SK-MEL-5 (cell line): Measurements from ENCODE around the gene TENT4B. TPM values are rescaled to one million over a fixed set of nuclear protein-coding genes. Genes with fewer than 3 reads are reported as not detected.

Experiments used
- DNase-seq: peaks from one replicate; pipeline ENCODE4 v3.0.0-alpha.2; 2016; ENCODE audit warnings: low read depth, low spot score
- in situ Hi-C: cut with HindIII; loops from 2 replicates; pipeline ENCODE4 v1.10.0; 2016; ENCODE audit warnings: low sequenced_read_pairs, high pct_unique_total_duplicates, low pct_unique_long_range_greater_than_20kb
- total RNA-seq: library from RNA; depleted of rRNA; stranded (reverse); fragments of >200 nt; shearing (Covaris generic); gene quantifications from 2 replicates; pipeline ENCODE4 v1.2.3, GENCODE V29; 2014

The TENT4B gene
- total RNA-seq, 1 experiment from 2014 or later, result 6.0 TPM

DNA sequence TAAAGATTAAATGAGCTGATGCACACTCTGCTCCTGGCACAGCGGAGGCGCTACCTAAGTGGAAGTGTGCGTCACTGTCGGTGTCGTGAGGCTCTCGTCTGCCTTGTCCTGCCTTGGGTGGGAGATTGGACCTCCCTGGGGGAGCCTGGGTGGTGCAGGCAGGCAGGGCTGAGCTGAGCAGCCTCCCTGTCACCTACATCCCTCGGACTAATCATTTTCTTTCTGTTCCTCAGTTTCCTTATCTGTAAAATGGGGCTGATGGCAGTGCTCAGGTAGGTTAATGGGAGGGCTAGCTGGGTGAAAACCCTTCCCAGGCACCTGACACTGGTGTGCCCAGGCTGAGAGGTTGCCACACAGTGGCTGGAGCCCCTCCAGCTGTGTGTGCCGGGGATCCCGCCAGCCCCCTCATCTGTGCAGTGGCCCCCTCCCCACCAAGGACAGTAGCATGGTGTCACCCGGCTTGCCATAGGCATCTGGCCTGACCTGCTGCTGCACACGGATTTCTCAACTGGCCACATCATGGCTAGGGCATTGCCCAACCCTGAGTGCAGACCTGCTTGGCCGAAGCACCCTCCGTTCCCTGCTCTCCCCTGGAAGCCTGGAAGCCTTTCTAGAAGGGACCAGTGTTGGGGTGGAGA is 117.5 kb downstream of the TENT4B start:
- in situ Hi-C loops, result no loop called here
- DNase-seq, result no peak

DNA sequence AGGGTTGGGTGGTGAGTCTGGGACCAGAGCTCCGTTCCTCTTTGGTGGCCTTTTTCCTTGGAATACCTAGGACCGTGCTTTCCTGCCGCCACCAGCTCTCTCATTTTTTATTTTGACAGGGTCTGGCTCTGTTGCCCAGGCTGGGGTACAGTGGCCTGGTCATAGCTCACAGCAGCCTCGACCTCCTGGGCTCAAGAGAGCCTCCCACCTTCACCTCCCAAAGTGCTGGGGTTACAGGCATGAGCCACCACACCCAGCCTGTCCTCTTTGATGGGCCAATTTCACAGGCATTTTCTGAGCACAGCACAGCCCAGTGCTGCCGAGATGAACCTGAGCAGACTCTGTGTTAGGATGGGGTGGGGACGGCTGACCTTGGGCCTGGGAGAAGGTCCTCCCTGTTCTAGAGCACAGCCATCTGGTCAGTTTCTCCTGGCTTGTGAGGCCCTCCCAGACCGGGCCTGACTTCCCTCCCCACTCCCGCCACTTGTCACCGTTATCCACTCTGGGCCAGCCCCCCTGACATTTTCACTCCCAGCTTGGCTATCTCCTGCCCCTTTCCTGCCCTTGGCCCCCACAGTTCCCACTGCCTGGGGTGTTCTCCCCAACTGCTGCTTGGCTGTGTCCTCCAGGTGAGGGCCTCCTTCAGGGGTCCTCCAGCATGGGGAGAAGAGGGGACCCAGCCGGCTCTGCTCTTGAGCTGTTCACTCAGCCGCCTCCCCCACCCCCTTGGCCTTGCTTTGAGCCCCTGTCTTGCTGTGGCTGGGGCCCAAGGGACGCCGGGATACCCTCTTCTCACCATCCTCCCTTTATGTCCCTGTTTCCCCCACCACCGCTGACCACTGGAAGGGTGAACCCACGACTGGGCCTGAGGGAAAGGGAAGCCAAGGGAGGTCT is 118.3 kb downstream of the TENT4B start:
- in situ Hi-C loops, result no loop called here
- DNase-seq, result no peak

DNA sequence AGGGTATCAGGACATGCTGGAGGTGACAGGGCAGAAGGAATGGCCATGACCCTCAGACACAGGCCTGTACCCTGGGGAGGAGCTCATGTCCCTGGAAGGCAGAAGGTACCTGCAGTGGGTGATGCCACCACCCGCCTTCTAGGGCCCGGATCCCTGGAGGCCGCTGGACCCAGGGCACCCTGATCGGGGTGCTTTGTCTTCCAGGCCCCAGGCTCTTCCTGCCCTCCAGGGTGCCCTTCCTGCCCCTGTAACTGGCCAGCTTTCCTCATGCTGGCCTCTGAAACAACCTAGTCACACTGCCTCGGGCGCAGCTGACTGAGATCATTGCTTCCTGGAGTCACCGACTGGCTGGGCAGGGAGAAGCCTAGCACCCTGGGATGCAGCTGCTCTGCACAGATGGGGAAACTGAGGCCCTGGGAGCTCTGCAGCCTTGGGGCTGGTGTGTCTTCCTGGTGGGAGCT is 119.0 kb downstream of the TENT4B start:
- DNase-seq, result no peak
- in situ Hi-C loops, result no loop called here

DNA sequence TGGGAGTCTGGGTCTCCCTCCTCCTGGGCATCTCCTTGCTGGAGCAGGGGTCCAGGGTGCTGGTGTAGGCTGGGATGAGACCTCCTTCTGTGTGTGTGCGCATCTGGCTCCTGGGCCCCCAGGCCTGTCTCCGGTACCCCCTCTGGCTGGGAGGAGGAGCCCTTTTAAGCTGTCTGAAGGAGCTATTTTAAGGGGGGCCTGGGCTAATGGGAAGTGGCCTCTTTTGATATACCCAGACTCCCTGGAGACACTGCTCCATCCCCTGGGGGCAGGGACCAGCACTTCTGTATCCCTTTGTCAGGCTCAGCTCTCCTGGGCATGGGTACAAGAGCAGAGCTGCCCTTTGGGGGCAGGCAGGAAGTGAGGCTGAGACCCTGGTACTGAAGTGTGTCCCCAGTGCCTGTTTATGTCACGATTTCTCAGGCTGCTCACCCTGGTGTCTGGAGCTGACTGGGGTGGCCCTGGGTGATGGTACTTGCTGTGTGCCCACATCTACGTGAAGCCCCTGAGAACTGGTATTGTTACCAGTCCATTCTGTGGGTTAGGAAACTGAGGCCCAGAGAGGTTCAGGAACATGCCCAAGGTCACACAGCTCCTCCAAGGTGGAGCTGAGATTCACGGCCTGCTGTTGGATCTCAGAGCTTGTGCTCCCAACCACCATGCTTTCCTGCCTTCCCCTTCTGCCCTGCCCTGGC is 119.7 kb downstream of the TENT4B start:
- no peak for DNase-seq
- in situ Hi-C loops, result no loop called here

DNA sequence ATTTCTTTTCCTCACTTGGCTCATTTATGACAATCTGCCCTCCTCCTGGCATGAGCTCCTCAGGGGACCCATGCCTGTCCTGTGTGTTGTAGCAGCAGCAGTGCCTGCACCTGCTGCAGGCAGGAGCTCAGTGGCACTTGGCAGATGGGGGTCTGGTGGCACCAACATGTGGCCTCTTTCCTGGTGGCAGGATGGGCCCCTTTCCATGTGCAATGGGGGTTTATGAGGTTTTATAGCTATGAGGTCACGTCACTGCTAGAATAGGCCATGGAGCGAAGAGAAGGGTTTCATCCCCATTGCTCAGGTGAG is 120.2 kb downstream of the TENT4B start:
- in situ Hi-C loops, result no loop called here
- no peak for DNase-seq

DNA sequence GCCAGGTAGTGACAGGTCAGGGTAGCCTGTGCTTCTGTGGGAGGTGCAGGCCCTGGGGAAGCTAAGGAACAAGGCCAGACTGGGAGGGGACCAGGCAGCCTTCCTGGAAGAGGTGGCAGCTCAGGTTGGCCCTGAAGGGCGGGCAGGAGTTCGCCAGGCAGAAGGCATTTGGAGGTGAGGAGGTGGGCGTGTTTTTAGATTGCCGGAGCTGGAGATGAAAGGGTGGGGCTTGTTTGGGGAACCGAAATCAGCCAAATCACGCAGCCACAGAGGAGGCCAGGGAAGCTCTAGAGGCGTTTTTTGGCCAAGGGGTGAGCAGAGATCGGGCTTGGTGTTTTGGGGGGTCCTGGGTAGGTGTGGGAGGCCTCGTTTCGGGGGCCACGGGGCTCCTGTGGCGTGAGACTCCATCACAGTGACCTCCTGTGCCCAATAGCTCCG is 120.8 kb downstream of the TENT4B start:
- in situ Hi-C loops, result no loop called here
- no peak for DNase-seq

DNA sequence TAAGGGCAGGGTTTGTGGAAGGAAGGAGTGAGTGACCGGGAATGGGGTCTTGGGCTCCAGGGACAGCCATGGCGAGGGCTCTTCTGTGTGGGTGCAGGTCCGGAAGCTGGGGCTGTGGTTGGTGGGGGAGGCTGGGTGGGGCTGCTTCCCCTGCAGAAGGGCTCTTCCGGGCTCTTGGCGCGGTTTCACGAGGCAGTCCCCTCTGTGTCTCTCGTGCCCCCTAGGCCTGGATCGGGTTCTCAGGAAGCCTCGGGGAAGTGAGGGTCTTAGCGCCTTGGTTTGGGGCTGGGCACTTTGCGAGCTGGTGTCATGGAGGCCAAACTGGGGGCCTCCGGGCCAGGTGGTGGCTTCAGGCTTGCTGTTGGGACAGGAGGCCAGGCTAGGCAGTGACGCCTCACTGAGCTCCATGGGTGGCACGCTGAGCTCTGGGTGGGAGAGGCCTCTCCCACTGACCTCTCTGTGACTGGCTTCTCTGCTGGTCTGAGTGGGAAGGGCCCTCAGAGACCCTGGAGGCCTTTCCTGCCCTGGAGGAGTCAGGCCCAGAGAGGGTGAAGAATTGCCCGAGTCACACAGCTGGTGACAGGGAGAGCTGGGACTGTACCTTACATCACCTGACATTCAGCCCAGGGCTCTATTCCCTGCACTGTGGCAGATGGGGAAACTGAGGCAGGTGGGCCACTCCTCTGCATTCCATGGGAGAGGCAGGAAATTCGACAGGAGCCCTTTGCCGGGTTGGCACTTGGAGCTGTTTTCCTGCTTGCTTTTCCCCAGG is 121.4 kb downstream of the TENT4B start:
- DNase-seq, result no peak
- in situ Hi-C loops, result no loop called here

DNA sequence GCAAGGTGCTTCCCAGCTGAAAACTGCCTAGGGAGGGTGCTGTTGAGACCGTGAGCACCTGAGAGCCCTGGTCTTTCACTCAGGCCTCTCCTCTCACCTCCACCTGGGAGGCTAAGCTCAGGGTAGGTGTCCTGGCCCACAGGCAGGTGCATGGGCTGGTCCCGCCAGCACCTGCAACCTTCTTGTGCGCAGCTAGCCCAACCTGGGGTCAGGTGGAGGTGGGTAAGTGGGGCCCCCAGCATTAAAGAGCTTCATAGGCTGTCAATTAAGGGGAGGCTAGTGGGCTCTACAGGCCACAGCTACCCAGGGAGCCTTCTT is 122.0 kb downstream of the TENT4B start:
- in situ Hi-C loops, result no loop called here
- no peak for DNase-seq

DNA sequence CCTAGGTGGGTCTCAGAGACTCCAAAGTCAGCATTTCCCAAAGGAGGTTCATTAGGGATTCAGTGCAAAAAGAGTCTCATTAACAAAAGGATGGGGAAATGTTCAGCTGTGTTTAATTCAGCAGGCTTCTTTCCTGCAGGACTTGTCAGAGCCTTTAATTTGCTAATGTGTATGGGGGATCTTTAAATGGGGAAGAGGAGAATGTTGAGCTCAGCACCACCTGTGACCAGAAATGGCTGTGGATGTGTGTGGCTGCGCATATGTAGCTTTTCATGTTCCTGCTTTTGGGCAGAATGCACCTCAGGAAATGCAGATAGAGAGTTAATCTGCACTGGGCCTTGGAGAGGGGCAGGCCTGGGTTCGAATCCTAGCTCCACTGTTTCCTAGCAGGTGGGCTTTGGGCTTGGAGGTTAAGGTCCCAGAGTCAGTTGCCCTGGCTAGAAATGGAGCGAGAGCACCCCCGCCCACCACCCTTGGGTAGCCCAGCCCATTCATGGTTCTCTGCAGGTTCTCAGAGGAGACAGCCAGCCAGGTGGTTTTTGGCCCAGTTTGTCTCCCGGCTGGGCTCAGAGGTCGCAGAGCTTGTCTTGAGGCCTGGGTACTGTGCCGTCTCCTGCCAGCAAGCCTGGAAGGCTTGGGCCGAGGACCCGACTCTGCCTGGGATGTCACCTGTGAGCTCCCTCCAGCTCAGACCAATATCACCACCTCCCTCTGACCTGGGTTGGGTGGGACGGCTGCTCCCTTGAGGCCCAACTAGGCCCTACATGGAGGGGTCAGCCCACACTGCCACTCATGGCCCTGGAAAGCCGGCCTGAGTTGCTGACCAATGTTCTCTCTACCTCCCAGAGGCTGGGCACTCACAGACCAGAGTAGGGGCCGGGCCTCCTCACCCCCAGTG is 122.6 kb downstream of the TENT4B start:
- in situ Hi-C loops, result no loop called here
- no peak for DNase-seq

DNA sequence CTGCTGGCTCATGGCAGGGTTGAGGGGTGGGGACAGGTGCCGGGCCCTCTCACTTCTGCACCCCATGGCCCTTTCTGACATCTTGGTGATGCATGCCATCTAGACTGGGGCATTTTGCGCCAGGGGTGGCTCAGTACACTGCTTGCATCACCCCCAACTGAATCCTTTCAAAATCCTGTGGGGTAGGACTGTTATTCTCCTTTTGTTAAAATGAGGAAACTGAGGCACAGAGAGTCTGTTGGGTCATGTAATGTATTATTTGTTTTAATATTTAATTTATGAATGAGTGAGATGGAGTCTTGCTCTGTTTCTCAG is 123.2 kb downstream of the TENT4B start:
- in situ Hi-C loops, result no loop called here
- no peak for DNase-seq

DNA sequence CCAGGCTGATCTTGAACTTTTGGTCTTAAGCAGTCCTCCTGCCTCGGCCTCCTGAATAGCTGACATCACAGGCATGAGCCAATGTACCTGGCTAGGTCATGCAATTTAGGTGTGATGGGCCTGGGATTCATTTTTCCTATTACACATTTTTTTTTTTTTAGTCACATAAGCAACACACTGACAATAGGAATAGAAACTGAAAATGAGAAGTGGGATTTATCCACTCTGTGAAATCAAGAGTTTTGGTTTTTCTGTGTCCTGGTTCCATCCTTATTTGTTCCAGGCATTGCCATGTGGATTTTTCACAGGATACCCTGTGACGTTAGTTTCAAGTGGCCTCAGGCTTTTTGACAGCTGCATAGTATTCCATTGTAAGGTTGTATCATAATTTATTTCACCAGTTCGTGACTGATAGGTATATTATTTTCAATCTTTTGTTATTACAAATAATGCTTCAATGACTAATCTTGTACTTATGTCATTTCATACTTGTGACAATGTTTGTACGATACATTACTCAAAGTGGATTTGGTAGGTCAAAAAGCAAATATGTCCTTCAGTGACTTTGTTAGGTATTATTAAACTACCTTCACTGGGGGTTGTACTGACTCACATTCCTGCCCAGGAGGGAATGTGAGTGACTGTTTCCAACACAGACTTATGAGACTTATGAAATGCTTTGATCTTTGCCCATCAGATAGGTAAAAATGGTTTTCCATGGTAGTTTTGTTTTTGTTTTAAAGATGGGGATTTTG is 123.9 kb downstream of the TENT4B start:
- in situ Hi-C loops, result no loop called here
- DNase-seq, result no peak

DNA sequence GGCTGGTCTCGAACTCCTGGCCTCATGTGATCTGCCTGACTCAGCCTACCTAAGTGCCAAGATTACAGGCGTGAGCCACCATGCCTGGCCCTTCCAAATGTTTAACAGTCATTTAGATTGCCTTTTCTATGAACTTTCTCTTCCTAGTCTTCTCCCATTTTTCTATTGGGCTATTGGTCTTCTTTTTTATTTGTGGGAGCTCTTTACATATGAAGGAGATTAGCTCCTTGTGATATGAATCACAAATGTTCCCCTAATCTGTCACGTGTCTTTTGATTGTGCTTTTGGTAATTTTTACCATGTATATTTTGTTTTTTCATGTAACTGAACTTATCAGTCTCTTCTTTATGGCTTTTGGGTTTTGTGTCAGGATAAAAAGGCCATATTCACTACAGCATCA is 125.1 kb downstream of the TENT4B start:
- in situ Hi-C loops, result no loop called here
- no peak for DNase-seq

DNA sequence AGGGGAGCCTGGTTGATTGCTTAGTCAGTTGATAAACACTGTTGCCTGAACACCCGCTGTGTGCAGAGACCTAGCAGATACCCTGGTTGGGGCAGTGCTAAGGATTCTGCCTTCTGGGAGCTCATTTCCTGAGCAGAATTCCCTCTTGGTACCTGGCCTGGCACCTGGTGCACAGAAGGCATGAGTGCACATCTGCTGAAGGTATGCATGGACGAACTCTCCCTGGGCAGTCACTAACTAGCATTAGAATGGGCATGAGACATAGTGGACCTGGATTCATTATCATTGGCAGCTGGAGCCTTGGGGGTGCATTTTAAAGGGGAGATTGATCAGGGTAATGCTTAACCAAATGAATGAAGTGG is 126.4 kb downstream of the TENT4B start:
- in situ Hi-C loops, result no loop called here

DNA sequence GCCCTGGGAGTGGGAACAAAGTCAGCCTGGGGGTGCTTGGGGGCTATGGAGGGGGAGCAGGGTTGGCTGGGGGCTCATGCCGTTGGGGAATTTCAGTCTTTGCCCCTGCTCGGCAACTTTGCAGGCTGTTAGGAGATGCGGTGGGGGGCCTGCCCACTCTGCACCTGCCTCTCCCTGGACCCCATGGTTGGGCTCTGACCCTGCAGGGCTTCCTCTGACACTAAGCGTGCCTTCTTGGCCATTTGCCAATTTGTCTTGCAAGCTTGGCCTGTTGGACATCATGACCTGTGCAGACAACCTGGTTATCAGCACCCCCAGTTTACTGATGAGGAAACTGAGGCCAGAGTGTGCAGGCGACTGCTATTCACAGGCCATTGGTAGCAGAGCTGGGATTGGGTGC is 127.8 kb downstream of the TENT4B start:
- DNase-seq, result no peak
- in situ Hi-C loops, result no loop called here

More for the DNA sequence above, 126.4 kb downstream of the TENT4B start:
- DNase-seq, result no peak
